Stomach (tissue), 4 donors: Measurements from ENCODE around the gene KLF16.

ENCODE experiments used
- CTCF ChIP-seq, 7 experiments: fragments of 450-650 bp in 4 of 7; fragments of 200-600 bp in 3 of 7; sonication (generic) in 3 of 7; IDR thresholded peaks; one replicate each; pipeline ENCODE4 v1.5.1; 2016 to 2019; ENCODE audit warnings: antibody characterized with exemption in 7 of 7, control low read depth in 2 of 7, mild to moderate bottlenecking in 1 of 7
- POLR2A ChIP-seq, 4 donors: fragments of 450-650 bp; IDR thresholded peaks; one replicate each; pipeline ENCODE4 v1.6.1; 2016; ENCODE audit warnings: antibody characterized with exemption in 4 of 4, control low read depth in 2 of 4, mild to moderate bottlenecking in 1 of 4, moderate library complexity in 1 of 4

DNA sequence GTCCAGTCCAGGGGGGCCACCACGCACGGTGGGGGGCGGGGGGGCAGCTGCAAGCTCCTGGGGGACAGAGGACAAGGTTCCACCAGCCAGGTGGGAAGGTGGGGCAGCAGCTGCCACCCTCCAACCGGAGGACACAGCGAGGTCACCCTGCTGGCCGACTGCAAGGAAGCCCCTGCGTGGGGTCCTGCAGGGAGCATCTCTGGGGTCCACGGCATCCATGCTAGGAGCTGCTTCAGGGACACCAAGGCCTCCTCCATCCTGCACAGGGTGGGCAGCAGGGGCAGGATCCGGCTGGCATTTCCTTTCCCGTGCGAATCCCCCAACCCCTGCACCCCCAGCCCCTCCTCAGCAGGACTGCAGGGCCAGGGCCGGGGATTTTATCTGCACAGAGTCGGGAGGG lies 8.3 kb upstream of the KLF16 start:
- no peak for TF ChIP-seq CTCF (IDR thresholded peaks at IDR 0.05)
- TF ChIP-seq POLR2A (IDR thresholded peaks at IDR 0.05), result no peak
